DMS 273 (cell line): ENCODE data around the gene FAM83G.
A peak's percentile ranks its signal among the peaks of the same experiment; 100 is the strongest.
"Not testable (repeated sequence)": the region's sequence is repeated elsewhere in the genome, so short reads cannot be mapped to it uniquely, and the experiment has no call there.

ENCODE experiments used
- DNase-seq: peaks from one replicate; lab custom pipeline; 2025; ENCODE audit not compliant: unreplicated experiment; lab: John Stamatoyannopoulos, UW

The FAM83G gene

DNA sequence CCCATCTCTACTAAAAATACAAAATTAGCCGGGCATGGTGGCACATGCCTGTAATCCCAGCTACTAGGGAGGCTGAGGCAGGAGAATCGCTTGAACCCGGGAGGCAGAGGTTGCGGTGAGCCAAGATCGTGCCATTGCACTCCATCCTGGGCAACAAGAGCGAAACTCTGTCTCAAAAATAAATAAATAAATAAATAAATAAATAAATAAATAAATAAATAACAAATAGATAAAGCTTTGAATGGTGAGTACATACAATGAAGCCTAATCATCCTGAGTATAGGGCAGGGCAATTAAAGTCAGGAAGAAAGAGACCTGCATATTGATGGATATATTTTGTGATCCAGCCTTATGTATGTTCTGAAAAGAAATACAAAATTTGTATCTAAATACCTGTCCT, 48.5 kb downstream of the FAM83G start:
- DNase-seq = not testable (repeated sequence)

DNA sequence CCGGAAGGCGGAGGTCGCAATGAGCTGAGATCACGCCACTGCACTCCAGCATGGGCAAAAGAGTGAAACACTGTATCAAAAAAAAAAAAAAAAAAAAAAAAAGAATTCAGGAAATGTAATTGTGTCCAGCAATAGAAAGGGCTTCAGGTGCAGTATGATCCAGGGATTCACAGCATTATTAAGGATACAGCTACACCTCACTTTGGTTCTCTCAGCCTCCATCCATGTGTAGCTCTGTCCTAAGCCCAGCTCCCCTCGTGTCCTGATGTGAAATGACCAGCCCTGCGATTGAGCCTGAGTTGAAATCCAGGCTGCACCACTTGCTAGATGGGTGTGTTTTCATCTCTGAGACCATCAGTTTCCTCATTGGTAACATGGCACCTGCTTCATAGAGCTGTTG, 49.6 kb downstream of the FAM83G start:
- no peak for DNase-seq

DNA sequence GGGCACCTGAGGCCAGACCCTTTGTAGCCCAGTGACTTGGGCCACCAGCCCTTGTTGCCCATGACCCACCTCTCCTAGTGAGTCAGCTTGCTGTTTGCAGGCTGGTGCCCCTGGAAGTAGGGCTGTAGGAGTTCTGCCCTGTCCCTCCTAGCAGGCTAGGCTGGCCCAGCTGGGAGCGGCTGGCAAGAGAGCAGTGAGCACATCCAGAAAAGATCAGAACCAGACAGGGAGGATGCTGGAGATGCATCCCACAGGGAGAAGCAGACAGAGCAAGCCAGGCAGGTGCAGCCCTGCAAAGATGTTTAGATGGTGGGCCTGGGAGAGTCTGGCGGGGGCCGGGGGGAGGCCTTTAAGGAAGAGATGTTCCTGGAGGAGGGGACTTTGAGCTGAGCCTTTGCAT, 50.2 kb downstream of the FAM83G start:
- DNase-seq = no peak

DNA sequence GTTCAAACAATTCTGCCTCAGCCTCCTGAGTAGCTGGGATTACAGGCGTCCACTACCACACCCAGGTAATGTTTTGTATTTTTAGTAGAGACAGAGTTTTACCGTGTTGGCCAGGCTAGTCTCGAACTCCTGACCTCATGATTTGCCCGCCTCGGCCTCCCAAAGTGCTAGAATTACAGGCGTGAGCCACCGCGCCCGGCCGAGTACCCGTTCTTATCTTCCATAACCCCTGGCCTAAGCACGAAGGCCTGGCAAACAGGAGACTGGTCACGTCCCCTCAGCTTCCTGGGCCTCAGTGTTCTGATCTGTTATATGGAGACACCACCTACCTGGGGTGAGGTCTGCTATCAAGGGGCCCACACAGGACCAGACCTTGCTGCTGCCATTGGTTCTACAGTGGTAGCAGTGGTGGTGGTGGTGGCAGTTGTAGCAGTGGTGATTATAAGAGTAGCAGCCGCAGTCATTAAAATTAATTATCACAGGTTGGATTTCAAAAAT, 51.3 kb downstream of the FAM83G start:
- no peak for DNase-seq

- DNase-seq = peak; percentile 28
These were observed 52.4 kb downstream of the FAM83G start, which contains the start of gene SLC5A10 for GRCh38 chr17:18951941-18952842. Gene SLC5A10 (plus strand): TSS chr17:18952165. CDS start chr17:18952206, 41 bp downstream.

DNA sequence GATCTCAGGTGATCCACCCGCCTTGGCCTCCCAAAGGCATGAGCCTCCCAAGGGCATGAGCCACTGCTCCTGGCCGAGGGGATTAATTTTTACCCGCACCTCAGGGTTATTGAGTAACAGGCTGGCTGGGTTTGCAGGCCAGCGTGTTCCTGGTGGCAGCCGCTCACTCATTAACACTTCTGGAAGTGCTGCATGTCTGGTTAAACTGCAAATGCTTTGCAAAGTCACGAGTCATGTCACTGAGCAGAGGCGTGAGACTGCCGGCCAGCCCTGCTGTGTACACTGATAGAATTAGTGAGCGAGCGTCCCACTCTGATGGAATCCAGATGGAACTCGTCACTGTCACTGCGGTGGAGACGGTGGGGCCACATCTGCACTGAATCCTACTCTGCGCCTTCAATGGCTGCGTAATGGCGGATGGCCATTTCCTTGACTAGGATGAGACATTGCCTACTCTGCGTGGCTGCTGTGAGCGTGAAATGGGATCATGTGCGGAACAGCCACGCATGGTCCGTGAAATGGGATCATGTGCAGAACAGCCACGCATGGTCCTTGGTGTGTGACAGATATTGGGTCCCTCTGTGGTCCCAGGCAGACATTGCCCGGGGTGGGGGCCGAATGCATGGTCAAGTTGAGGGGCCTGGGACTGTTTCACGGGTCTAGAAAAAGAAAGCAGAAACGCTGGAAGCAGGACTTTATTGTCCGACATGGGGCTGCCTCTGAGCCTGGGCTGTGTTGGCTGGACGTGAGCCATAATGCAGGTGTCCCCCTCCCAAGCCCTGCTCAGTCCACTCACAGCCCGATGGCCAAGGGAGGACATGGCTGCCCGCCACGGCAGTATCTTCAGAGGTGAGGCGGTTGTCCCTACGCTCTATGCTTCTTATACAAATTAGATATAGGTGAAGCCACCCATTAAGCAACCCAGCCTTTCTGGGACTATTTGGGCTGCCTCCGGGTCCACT, 53.3 kb downstream of the FAM83G start:
- DNase-seq = no peak

DNA sequence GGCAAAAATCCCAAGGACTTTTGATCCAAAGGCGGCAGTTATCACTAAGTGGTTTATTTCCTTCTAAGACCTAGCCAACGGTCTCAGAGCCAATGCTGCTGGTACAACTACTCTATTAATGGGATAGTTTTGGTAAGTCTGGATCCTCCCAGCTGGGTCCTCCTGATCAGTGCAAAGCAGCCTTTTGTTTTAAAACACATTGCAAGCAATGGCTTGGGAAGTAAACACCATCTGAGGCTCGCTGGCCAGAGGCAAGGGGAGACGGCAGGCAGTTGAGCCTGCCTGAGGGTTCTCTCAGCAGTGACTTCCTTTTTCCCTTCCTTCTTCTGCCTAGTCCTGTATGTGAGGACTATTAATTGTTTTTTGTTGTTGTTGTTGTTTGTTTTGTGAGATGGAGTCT, 54.2 kb downstream of the FAM83G start:
- no peak for DNase-seq

DNA sequence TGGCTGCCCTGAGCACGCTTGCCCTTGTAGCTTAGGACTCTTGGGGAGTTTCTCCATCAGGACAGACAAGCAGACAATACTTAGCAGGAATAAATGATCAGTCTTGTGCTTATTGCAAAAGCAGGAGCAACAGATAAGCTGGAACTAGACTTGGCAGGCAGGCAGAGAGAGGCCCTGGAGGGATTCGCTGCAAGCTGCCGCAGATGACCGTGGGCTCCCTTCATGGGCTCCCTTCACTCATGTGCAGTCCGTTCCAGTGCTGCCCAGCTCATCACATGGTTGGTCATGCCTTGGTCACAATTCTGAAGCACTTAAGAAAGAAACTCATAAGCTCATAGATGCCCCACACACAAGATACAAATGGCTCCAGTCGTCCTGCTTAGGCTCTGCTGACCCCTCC, 55.0 kb downstream of the FAM83G start:
- no peak for DNase-seq

GRCh38 chr17:18948476-18949006, 56.0 kb downstream of the FAM83G start:
- no peak for DNase-seq

- DNase-seq = no peak
These were observed 56.7 kb downstream of the FAM83G start for GRCh38 chr17:18947866-18948265.

DNA sequence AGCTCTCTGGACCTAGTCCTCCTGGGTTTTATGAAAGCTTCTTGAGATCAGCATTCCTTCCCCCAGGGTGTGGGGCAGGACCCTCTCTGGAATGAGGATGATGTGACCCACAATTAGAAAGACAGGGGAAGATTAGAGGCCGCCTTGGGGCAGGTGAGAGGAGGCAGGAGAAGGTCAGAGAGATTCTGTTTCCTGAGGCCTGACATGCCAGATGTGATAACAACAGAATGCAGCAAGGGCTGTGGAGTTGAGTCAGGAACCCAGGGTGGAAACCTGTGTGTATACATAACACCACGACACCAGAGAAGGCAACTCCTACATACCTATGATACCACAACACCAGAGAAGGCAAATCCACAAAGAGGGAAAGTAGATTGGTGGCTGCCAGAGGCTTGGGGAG, 58.0 kb downstream of the FAM83G start:
- no peak for DNase-seq

DNA sequence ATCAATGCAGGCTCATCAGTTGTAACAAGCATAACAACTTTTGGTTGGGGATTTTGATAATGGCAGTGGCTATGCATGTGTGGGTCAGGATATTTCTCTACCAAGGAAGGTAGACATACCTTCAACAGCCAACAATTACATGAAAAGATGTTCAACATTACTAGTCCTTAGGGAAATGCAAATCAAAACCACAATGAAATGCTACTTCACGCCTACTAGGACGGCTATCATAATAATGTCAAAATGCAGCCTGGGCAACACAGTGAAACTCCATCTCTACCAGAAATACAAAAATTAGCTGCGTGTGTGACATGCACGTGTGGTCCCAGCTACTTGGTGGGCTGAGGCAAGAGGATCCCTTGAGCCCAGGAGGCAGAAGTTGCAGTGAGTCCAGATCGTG, 59.9 kb downstream of the FAM83G start:
- no peak for DNase-seq

DNA sequence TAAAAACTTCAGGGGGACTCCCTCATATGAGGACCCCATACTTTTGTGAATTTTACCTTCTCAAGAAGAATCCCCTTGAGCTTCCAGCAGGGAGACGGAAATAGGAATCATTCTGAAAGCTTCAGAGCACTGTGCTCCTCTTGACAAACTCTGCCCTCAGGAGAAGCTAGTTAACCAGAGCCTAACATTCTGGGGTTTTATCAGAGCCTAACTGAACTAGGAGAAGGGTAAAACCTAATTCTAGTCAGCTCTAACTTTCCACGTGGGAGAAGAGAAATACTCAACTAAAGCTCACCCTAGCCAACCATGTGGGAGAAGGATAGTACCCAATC, 65.9 kb downstream of the FAM83G start:
- DNase-seq = no peak

GRCh38 chr17:18937981-18938691, 66.4 kb downstream of the FAM83G start:
- DNase-seq = no peak

GRCh38 chr17:18933102-18934058, 71.2 kb downstream of the FAM83G start:
- no peak for DNase-seq

DNA sequence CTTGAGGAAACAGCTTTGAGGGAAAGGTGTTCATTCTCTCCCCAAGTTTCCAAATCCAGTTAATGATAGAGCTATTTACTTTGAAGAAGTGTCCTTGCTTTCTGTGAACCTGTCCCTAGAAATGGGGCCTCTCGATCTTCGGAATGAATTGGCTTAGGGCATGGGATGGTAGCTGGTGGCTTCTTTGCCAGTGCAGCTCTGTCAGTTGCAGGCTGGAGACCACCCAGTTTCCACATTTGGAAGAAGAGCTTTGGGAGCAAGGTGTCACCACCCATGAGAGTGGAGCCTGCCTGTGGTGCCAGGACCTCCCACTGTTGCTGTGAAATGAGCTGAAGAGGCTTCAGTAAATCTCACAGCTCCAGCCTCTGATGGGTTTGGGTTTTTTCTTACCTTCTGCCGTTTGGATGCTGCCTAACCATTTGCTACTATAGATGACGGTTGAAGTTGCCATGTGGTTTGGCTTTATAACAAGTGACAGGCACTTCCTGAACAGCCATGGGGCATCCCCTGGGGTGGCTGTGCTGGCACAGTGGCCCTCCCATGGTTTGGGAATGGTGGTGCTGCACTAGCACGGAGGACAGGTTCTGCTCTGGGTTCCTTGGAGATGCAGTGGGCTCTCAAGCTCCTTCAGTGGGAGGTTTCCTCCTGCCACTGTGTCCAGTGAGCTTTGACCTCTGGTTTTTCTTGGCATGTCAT, 72.1 kb downstream of the FAM83G start:
- DNase-seq = no peak

DNA sequence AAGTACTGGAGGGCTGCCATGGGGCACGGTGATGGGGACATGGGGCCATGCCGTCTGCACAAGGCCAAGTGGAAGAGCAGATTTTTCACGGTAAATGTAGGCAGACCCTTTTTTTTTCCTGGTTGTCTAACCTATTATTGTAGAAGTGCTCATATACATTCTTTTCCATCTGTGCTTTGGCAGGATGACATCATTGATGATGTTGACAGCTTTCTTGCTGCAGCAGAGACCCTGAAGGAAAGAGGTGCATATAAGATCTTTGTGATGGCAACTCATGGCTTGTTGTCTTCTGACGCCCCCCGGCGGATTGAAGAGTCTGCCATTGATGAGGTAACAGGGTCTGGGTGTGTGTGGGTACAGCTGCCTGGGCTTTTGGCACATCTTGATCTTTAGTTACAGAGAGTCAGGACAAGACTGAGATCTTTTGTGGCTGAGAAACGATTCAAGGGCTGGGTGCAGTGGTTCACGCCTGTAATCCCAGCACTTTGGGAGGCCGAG, 75.9 kb downstream of the FAM83G start:
- DNase-seq = no peak

DNA sequence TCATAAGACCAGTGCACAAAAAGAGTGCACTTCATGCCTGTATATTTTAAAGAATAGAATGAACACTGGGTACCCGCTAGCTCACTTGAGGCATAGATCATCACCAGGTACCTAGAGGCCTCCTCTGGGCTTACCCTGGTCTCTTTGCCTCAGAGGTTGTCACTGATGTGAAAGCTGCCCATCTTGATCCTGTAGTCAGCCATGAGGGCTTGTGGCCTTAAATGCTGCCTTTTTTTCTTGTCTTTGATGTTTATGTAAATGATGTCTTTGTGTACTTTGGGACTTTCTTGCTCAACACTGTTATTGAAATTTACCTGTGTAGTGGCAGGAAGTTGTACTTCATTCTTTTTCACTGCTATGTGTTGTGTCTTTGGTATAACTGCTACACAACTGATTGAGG, 79.4 kb downstream of the FAM83G start:
- DNase-seq = no peak

DNA sequence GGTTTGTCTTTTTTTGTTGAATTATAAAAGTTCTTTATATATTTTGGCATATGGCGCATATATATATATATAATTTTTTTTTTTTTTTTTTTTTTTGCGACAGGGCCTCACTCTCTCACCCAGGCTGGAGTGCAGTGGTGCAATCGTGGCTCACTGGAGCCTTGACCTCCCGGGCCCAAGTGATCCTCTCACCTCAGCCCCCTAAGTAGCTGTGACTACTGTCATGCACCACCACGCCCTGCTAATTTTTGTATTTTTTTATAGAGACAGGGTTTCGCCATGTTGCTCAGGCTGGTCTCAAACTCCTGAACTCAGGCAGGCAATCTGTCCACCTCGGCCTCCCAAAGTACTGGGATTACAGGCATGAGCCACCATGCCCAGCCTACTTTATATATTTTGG, 82.0 kb downstream of the FAM83G start:
- DNase-seq = not testable (repeated sequence)
